ENCODE results near the gene RAD17.
"Not testable (repeated sequence)": the region's sequence is repeated elsewhere in the genome, so short reads cannot be mapped to it uniquely, and the experiment has no call there.

Gene RAD17, protein sequence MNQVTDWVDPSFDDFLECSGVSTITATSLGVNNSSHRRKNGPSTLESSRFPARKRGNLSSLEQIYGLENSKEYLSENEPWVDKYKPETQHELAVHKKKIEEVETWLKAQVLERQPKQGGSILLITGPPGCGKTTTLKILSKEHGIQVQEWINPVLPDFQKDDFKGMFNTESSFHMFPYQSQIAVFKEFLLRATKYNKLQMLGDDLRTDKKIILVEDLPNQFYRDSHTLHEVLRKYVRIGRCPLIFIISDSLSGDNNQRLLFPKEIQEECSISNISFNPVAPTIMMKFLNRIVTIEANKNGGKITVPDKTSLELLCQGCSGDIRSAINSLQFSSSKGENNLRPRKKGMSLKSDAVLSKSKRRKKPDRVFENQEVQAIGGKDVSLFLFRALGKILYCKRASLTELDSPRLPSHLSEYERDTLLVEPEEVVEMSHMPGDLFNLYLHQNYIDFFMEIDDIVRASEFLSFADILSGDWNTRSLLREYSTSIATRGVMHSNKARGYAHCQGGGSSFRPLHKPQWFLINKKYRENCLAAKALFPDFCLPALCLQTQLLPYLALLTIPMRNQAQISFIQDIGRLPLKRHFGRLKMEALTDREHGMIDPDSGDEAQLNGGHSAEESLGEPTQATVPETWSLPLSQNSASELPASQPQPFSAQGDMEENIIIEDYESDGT

DNA sequence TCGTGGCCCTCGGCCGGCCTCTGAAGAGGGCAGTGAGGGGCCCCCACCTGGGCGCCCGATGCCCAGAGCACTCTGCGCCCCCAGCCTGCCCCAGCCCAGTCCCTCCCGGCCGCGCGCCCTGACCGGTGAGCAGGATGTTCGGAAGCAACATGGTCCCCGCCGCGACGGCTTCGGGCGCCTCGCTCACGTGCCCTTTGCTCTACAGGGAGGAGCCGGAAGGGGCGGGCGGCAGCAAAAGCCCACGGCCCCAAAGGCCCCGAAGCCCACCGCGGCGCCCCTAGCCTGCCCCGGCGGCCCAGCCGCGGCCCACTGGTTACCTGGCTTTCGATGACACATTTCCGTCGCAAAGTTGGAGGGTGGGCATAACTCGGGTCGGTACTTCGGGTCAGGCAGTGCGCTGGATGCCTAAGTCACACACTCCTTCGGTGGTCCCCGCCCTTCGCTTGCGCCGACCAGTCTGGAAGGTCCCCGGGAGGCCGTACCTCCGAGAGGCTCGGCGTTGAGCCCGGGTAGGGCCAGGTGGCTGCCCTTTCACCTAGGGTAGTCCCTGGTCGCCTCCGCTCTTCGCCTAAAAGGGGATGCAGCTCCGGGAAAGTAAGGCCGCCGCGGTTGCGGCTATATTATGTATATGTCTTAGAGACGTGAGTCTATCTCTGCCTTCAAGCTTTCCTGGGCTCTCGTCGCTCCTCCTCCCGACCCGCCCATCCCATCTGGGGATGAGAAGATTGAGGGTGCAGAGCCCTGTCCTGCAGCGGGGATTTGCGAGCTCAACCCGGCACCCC, at the start of gene RAD17, which contains the start of the genes AK6 and TAF9:
RAD17 (plus strand) TSS at position 479 of the 782 bp plus-strand sequence. CDS start 2,391 bp downstream, outside the sequence.
AK6 (minus strand) TSS at position 181 of the 782 bp plus-strand sequence; CDS start at position 151, 30 bp downstream.
TAF9 (minus strand) TSS at position 181 of the 782 bp plus-strand sequence. CDS start 3,783 bp downstream, outside the sequence.
- peak; percentile 49 for DNase-seq

DNA sequence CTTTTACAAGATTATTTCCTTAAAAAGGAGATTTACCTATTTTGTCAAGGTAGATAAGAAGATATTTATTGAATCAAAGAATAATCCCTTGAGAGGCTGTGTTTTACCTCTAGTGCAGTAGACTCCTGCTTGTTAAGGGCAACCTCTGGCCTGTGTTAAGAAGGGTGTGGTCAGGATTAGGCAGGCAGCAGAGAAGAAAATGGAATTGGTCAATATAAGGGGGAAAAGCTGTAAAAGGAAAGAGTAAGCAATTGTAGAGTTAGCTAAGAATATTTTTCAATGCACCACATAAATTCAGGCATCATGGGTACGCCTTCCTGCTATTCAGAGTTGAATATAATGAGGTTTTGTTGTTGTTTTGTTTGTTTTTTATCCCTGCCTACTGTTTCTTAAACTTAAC, 43.3 kb upstream of the RAD17 start:
- no peak for DNase-seq

DNA sequence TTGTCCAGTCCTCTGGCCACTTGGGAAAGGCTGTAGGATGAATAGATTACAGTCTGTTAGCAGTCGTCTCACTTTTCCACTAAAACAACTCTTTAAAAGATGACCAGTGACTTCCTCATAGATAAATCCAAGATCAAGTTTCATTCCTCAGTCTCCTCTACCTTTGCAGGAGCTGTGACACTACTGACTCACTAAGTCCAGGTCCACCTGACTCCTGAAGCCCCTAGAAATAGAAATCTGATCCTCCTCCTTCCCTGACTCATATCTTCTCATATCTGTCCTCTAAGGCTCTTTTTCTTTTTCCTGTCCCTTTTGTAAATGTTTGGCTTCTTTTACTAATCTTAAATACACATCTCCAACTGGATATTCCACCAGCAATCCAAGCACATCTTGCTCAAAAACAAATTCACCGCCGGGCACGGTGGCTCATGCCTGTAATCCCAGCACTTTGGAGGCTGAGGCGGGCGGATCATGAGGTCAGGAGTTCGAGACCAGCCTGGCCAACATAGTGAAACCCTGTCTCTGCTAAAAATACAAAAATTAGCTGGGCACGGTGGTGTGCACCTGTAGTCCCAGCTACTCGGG, 39.6 kb upstream of the RAD17 start:
- DNase-seq = no peak

DNA sequence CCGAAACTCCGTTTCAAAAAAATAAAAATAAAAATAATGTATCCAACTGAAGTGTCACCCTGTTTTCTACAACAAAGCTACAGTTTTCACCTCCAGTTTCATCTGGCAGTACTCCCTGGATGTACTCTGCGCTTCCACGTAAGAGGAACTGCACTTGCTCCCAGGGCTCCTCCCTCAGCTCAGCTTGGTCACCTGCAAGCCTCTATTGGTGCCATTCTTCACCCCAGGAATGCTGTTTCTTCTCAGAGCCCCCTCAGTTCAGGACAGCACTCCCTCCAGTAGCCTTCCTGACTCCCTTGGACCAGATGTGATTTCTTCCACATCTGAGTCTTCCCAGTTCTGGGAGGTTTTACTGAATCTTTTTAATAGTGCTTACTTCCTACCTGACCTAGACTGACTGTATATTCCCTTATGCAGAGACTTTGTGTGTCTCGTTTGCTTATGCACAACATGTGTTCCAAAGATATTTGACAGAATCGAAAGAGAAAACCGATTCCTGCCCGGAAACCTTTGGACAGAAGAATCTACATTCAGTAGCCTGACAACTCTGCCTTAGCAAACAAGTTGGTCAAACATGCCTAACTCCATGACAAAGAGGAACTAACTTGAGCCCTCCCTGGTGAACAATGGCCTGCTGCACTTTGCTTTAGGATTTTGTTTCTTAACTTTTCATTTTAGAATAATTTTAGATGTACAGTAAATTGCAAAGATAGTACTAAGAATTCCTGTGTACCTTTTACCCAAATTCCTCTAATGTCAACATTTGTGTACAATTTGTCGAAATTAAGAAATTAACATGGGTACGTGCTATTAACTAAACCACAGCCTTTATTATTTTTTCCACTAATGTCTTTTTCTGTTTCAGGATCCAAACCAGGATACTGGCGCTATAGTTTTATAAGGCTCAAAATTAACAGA, 37.8 kb upstream of the RAD17 start:
- no peak for DNase-seq

DNA sequence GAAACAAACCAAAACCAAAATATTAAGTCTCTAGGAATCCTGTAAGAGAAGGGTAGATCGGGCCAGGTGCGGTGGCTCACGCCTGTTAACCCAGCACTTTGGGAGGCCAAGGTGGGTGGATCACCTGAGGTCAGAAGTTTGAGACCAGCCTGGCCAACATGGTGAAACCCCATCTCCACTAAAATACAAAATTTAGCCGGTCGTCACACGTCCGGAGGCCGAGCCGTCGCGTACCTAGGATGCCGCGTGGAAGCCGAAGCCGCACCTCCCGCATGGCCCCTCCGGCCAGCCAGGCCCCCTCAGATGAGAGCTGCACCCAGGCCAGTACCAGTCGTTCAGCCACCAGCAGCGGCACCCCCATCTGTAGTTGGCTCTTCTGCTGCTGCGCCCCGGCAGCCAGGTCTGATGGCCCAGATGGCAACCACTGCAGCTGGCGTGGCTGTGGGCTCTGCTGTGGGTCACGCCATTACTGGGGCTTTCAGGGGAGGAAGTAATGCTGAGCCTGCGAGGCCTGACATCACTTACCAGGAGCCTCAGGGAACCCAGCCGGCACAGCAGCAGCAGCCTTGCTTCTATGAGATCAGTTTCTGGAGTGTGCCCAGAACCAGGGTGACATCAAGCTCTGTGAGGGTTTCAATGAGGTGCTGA, 35.8 kb upstream of the RAD17 start:
- DNase-seq = not testable (repeated sequence)

DNA sequence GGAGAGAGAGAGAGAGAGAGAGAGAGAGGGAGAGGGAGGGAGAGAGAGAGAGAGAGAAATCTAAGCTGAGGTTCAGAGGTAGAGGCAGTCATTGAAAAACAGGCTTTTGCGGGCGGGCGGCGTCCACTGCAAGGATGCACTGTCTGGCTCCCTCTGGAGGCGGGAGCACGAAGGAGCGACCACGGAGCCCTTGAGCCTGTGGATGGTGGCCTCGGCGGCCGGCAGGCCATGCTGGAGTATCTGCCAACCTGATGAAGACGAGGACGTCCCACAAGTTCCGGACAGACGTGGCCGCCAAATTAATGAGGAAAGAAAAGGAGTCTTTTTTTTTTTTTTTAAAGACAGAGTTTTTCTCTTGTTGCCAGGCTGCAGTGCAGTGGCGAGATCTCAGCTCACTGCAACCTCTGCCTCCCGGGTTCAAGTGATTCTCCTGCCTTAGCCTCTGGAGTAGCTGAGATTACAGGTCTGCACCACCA, 34.8 kb upstream of the RAD17 start:
- DNase-seq = peak; percentile 66

DNA sequence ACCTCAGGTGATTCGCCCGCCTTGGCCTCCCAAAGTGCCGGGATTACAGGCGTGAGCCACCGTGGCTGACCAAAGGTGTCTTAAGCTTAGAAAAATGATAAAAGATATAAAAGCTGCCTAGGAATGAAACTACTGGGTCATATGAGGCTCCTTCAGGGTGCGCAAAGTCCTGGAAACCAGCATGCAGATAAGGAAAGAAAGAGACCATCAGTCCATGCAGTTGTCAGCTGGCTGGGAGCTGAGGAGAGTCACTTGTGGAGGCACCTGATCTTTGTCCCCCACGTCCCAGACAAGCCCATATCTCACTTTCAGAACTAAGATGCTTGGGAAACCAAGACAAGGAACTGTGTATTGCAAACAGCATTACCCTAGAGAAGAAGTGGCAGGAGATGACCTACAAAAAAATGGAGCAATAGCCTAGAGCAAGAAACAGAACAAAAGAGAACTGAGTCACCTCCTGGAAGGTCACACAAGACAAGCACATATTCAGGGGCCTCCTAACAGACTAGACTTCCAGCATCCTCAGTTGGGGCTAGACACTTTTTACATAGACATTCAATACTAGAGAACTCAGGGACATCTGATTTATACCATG, 34.2 kb upstream of the RAD17 start:
- no peak for DNase-seq

DNA sequence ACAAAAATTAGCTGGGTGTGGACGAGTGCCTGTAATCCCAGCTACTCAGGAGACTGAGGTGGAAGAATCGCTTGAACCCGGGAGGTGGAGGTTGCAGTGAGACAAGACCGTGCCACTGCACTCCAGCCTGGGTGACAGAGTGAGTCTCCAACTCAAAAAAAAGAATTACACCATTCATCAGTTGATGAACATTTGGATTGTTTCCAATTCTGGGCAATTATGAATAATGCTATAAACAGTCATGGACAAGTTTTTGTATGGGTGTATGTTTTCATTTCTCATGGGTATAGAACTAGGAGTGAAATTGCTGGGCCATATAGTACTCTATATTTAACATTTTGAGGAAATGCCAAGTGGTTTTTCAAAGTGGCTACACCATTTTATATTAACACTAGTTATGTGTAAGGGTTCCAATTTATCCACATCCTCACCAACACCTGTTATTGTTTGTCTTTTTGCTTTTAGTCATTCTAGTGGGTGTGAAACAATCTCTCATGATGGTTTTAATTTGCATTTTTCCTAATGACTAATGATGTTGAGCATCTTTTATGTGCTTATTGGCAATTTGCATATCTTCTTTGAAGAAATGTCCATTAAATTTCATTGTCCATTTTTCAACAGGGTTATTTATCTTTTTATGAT, 28.0 kb upstream of the RAD17 start:
- no peak for DNase-seq

DNA sequence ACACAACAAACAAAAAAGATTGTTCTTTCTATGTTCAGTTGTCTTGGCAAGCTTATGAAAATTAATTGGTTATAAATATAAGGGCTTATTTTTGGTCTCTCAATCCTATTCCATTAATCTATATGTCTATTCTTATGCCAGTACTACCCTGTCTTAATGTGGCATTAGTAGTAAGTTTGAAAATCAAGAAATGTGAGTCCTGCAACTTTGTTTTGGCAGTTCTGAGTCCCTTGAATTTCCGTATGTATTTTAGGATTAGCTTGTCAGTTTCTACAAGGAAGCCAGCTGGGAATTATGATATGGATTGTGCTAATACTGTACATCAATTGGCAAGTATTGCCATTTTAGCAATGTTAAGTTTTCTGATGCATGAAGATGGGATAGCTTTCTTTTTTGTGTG, 26.5 kb upstream of the RAD17 start:
- no peak for DNase-seq

DNA sequence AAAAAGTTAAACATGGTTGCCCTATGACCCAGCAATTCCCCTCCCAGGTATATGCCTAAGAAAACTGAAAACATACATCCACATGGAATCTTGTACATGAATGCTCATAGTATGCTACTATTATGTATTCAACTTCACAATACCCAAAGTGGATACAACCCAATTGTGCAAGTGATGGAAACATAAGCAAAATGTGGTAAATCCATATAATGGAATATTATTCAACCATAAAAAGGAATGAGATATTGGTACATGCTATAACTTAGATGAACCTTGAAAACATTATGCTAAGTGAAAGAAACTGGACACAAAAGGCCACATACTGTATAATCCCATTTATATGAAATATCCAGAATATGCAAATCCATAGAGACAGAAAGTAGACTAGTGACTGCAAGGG, 19.0 kb upstream of the RAD17 start:
- no peak for DNase-seq

DNA sequence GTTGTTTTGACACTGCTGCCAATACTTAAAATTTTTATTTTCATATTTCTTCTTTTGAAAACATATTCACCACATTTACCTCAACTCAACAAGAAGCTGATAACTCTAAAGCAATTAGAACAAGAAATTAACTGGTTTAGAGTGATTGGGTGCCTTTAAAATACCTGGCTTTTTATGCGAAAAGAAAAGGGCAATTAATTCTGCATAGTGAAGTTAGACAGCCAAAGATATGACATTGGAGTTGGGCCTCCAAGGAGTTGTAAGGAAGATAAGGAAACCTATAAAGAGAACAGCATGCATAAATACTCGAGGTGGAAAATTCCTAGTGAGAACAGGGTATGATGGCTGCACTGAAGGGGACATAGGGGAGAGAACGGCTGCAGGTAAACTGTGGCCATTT, 9.9 kb upstream of the RAD17 start:
- DNase-seq = no peak

DNA sequence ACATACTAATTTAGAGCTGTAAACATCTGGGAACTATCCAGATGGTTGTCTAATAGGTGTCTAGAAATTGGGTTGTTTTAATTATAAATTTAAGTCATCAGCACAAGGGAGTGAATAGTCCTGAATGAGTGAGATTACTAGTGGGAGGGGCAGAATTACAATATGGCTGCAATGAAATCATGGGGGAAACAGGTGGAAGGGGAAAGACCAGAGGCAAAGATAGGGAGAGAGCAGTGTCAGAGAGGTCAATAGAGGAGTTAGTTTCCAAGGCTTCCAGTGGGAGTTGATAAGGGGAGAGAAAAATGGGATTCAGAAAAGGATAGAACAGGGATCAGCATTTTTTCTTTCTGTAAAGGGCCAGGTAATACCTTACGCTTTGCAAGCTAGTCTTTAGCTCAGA, 9.2 kb upstream of the RAD17 start:
- no peak for DNase-seq

DNA sequence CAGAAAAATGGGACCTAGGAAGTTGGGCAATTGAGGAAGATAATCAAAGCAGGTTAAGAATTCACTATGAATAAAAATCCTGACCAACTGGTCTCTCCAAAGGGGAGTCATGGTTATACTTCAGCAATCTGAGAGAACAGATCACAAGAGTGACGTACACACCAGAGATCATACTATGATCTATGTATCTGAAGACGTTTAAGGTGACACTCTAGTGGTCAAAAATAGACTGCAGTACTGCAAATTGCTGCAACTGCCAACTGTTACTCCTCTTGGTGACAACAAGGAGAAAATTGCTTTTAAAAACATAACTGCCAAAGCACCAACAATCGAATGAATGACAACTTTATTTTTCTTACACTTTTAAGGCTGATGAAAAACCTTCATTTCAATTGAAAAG, 5.2 kb upstream of the RAD17 start:
- DNase-seq = no peak

DNA sequence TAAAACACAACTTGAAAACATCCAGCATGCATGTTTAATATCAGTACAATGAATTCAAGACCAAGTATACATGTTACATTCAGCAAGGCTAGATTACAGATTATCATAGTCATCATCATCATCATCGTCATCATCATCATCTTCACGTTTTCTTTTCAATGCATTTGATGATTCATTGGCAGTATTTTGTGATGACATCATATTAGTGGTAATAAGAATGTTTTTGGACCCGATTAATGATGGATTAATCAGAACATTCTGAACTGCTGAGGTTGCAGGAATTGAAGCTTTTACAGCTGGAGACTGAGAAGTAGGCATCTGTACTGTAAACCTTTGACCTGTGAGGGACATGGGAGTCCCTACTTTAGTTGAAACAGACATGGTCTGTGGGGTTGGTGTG, 4.8 kb upstream of the RAD17 start:
- no peak for DNase-seq

DNA sequence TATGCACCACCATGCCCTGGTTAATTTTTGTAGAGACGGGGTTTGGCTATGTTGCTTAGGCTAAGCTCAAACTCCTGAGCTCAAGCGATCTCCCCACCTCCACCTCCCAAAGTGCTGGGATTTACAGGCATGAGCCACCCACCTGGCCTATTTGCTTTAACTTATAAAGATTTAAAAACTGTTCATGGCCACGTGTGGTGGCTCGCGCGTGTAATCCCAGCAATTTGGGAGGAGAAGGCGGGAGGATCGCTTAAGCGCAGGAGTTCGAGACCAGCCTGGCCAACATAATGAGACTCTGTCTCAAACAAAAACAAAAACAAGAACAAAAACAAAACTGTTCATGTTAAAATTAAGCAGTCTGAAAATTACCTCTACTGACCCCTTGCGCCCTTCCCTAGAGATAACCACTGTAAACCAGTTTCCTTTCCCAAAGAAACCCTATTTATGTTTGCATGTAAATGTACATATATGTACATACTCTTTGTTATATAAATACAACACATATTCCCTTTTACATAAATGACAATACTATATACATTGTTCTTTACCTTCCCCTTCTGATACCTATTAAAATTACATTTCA, 1.8 kb upstream of the RAD17 start:
- DNase-seq = no peak

DNA sequence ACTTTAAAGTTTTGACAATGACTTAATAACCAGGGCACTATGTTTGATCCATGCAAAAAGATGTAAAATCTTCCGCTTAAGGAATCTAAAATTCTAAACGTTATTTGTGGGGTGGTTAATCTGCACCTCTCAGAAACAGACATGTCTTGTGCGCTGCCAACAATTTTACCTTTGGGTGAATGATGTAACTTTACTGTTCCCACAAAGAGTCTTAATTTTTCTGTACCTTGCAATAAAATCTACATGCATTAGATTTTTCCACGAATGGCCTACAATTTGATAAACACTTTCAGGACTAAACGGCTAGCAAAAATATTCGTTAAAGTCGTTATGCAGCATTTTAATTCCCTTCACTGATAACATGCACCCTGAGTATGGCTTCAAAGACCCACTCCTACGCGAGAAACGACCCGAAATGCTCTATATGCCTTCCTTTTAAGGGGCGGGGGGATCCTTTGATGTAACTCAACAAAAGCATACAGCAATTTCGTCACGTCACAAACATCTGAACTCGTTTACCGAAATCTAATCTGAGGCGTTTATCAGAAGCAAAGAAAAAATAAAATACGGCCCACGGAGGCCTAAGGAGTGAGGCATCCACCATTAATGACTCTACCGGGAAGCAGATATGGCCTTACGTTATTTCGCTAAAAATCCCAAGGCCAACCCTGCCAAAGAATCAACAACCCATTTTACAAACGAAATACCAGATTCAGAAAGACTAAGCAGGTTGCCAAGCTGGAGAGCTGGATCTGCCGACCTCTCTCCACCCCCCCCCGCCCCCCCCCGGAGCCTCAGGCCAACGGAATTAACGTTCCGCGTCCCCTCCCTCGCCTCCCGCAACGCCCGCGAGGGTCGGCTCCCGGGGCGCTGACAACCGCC, 919 bp upstream of the RAD17 start:
- DNase-seq = no peak

DNA sequence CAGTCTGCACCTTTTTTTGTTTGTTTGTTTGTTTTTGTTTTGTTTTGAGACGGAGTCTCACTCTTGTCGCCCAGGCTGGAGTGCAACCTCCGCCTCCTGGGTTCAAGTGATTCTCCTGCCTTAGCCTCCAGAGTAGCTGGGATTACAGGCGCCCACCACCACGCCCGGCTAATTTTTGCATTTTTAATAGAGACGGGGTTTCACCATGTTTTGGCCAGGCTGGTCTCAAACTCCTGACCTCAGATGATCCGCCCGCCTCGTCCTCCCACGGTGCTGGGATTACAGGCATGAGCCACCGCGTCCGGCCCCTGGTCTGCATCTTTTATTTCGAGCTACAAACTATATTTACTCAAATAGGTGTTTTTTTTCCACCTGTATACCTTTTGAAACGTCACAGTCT, 717 bp downstream of the RAD17 start:
- DNase-seq = not testable (repeated sequence)

DNA sequence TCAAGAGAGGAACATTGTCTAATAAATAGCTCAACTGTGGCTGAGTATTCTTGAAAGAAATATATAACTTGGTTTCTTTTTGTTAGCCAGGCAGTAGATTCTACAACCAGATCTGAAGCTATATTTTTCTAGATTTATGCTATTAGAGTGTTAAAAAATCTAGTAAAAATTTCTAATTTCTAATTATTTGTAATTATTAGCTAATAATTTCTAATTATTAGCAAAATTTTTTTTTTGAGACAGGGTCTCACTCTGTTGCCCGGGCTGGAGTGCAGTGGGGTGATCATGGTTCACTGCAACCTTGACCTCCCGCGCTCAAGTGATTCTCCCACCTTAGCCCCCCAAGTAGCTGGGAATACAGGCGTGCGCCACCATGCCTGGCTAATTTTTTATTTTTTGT, 2.8 kb downstream of the RAD17 start:
- no peak for DNase-seq

All from NCI-H187 treated with DMSO at 0.1 percent for 48 hours (cell line).